SK-N-SH (cell line): ENCODE data around the gene TGFBR3.

Source experiments
- EP300 ChIP-seq, 2 experiments: IDR thresholded peaks; 2 replicates each; pipeline versions ENCODE4 v1.4.0 to v1.6.1; 2012; ENCODE audit warnings: borderline replicate concordance in 1 of 2, low read depth in 1 of 2, low read length in 1 of 2
- EZH2phosphoT487 ChIP-seq: fragments of 200-600 bp; sonication (generic); IDR thresholded peaks from 2 replicates; pipeline ENCODE4 v1.6.1; 2017; ENCODE audit warnings: low read depth, mixed run types, mild to moderate bottlenecking, antibody characterized with exemption, moderate library complexity, borderline replicate concordance
- POLR2AphosphoS5 ChIP-seq: IDR thresholded peaks from 2 replicates; pipeline ENCODE4 v1.6.1; 2012; ENCODE audit warnings: low read depth, low read length
- RAD21 ChIP-seq: IDR thresholded peaks from 2 replicates; pipeline ENCODE4 v1.6.1; 2012; ENCODE audit warnings: mild to moderate bottlenecking, low read length
- RCOR1 ChIP-seq: fragments of 150-350 bp; IDR thresholded peaks from 2 replicates; pipeline ENCODE4 v1.6.1; 2017; ENCODE audit warnings: antibody characterized with exemption, low read length
- RXRA ChIP-seq: IDR thresholded peaks from 2 replicates; pipeline ENCODE4 v1.4.0; 2012; ENCODE audit warnings: low read depth, mild to moderate bottlenecking, borderline replicate concordance
- SIN3A ChIP-seq: IDR thresholded peaks from 2 replicates; pipeline ENCODE4 v1.6.1; 2012; ENCODE audit warnings: low read depth, mild to moderate bottlenecking, low read length, moderate library complexity, borderline replicate concordance
- TAF1 ChIP-seq: IDR thresholded peaks from 2 replicates; pipeline ENCODE4 v1.6.1; 2012; ENCODE audit warnings: low read depth, mild to moderate bottlenecking, low read length, moderate library complexity, borderline replicate concordance
- YY1 ChIP-seq: IDR thresholded peaks from 2 replicates; pipeline ENCODE4 v1.4.0; 2012; ENCODE audit warnings: low read depth, mild to moderate bottlenecking
- TF ChIP-seq, protein P1 (sequence below): IDR thresholded peaks from 2 replicates; pipeline ENCODE4 v1.4.0; 2012; ENCODE audit warnings: low read depth
- TF ChIP-seq, protein P2 (sequence below): fragments of 200-600 bp; sonication (generic); IDR thresholded peaks from 2 replicates; pipeline ENCODE4 v1.6.1; 2017; ENCODE audit warnings: antibody characterized with exemption, mild to moderate bottlenecking, moderate library complexity

DNA sequence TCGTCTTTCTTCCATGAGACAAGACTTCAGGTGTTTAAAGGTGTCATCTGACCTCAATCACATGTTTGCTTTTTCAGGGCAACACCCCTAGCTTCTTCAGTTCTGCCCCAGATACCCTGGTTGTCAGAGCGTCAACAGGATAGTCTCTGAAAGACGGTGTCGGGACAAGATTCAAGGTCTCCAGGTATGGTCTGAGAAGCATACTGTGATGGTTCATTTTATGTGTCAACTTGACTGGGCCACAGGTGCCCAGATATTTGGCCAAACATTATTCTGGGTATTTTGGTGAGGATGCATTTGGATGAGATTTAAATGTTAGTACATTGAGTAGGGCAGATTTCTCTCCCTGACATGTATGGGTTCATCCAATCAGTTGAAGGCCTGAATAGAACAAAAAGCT lies 148.3 kb downstream of the TGFBR3 start:
- TF ChIP-seq EP300 (IDR thresholded peaks at IDR 0.05; ENCODE audit: borderline replicate concordance in 1 of 2, low read depth in 1 of 2, low read length in 1 of 2), result no peak
- TF ChIP-seq, protein P1, sequence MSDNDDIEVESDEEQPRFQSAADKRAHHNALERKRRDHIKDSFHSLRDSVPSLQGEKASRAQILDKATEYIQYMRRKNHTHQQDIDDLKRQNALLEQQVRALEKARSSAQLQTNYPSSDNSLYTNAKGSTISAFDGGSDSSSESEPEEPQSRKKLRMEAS, result no peak
- TF ChIP-seq, protein P2, sequence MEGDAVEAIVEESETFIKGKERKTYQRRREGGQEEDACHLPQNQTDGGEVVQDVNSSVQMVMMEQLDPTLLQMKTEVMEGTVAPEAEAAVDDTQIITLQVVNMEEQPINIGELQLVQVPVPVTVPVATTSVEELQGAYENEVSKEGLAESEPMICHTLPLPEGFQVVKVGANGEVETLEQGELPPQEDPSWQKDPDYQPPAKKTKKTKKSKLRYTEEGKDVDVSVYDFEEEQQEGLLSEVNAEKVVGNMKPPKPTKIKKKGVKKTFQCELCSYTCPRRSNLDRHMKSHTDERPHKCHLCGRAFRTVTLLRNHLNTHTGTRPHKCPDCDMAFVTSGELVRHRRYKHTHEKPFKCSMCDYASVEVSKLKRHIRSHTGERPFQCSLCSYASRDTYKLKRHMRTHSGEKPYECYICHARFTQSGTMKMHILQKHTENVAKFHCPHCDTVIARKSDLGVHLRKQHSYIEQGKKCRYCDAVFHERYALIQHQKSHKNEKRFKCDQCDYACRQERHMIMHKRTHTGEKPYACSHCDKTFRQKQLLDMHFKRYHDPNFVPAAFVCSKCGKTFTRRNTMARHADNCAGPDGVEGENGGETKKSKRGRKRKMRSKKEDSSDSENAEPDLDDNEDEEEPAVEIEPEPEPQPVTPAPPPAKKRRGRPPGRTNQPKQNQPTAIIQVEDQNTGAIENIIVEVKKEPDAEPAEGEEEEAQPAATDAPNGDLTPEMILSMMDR, result no peak
- no peak for TF ChIP-seq TAF1
- no peak for TF ChIP-seq SIN3A
- TF ChIP-seq YY1, result no peak
- TF ChIP-seq POLR2AphosphoS5, result no peak
- TF ChIP-seq RAD21, result no peak
- TF ChIP-seq RXRA, result no peak
- no peak for TF ChIP-seq EZH2phosphoT487
- TF ChIP-seq RCOR1, result no peak
